ENCODE data around the gene MYO18A.

GRCh38 chr17:29091606-29092289, 88.5 kb downstream of the MYO18A start:
- TF ChIP-seq CTCF (IDR thresholded peaks at IDR 0.05; ENCODE audit: low read depth, low read length): no peak
- TF ChIP-seq EZH2phosphoT487 (IDR thresholded peaks at IDR 0.05; ENCODE audit: low read depth): no peak
